NCI-H128 (cell line): ENCODE data around the gene PPP2R2B.

ENCODE experiments used
- DNase-seq: peaks from one replicate; lab custom pipeline; 2025; ENCODE audit not compliant: unreplicated experiment; lab: John Stamatoyannopoulos, UW

PPP2R2B gene

DNA sequence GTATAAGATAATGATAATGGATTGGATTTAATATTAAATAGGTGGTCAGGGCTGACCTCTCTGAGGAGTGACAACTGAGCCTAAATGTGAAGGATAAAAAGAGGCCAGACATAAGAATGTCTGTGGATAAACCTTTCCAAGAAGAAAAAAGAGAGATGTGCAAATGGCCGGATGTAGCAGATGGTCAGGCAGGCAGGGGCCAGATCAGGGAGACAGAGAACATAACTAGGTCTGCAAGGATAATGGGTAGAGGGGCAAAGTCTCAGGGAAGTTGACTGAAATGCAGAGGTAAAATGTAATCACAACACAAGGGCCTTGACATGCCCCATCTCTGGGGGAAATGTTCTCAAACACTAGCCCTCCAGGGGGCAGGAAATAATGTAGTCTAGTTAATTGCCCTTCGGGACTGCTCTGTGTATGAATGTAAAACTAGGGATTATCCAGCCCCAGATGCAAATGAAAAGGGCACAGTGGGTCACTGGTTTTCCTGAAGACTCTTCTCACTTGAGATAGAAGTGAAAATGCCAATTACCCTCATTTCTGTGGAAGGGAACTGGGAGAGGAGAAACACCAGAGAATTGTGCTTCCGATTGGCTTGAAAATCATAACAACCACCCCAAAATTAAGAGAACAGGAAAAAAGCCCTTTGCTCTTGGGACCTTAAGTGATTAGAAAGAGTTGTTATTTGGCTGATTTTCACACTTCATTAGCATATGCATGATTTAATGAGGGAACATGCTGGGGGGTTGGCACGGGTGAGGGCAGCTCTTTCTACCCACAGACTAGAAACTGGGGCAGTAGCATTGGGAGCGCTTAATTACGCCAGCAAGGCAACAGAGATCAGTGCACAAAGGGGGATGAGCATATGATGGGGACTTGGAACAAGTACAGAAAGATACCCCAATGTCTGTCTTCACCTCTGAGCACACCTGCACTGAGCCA is 88.6 kb downstream of the PPP2R2B start:
- DNase-seq = no peak

DNA sequence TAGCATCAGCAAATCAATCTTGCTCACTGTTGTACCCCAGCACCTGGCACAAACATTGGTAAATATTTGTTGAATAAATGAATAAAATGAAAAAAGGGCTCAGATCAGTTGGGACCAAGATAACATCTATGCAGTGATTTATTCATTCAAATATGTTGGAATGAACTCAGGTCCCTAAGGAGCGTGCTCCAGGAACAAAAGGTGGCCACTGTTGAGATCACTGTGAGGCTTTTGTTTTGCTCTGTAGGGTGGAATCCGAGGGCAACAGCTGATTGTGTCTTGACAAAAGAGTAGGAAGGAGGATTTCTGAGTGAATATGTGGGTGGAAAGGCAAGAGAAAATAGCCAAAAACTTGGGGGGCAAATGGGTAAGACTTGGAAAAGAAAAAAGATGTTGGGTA is 89.7 kb downstream of the PPP2R2B start:
- DNase-seq = no peak

- DNase-seq = no peak
Measured at GRCh38 chr5:146785065-146785464, 93.5 kb downstream of the PPP2R2B start.

- DNase-seq = no peak
Measured at GRCh38 chr5:146781157-146781556, 97.4 kb downstream of the PPP2R2B start.

DNA sequence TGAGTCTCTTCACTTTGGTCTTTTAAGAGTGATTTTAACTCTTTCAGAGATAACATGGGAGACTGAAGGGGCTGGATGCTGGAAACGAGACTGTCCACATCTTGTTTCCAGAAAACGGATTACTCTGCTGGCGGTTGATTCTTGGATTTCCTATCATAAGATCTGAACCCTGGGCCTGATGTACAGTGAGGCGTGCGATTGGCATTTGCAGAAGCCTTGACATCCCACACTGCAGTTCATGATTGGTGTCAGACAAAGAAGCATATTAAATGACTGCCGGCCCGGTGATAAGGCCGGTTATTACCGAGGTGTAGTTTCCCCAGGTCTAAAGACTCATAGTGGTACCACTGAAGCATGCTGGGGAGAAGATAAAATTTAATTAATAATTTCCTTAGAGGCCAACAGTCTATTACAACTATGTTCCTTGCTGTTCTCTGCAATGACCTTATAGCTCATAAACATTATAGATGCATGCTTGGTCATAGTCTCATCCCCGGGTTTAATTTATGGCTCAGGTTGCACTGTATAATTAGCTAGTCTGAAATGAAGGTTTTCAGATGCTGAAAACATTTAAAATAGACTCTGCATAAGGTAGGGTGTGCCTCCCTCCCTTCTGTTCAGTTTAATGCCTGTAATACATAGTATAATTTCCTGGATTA is 99.2 kb downstream of the PPP2R2B start:
- DNase-seq = no peak

DNA sequence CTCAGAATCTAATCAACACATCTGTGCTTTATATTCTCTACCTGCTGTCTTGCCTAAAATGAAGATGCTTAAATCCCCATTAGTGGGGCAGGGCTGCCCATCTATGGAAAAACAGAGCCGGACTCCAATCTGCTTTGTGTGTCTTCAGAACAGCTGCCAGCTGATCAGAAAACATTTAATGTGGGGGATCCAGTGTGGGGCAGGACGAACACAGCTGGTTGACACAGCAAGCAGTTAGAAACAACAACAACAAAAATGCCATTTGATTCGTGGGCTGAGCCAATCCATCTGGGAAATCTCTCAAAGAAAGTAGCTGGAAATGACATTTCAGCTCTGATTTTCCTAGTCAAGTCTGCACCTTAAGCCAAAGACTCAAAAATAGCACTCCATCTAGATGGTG is 99.8 kb downstream of the PPP2R2B start:
- no peak for DNase-seq

DNA sequence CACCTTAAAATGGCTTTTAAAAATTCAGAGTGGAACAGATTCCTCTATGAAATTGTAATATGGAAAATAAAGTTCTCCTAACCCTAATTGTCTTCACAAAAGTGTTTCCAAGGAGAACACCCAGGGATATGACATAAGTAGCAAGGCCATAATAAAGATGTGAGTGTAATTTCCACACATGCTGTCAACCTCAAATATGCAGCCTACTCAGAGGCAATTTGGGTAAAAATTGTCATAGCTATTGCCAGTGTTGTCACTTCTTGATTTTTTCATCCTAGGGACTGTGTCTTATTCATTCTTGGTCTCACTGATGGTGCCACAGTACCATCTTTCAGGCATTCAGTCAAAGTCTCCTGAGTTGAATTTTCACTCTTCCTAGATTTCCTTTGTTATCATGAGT is 100.3 kb downstream of the PPP2R2B start:
- DNase-seq = no peak

GRCh38 chr5:146772881-146773466 is 105.6 kb downstream of the PPP2R2B start:
- no peak for DNase-seq

- no peak for DNase-seq
Measured at GRCh38 chr5:146770980-146771379, 107.6 kb downstream of the PPP2R2B start.

GRCh38 chr5:146770546-146770945 is 108.0 kb downstream of the PPP2R2B start:
- DNase-seq = no peak

DNA sequence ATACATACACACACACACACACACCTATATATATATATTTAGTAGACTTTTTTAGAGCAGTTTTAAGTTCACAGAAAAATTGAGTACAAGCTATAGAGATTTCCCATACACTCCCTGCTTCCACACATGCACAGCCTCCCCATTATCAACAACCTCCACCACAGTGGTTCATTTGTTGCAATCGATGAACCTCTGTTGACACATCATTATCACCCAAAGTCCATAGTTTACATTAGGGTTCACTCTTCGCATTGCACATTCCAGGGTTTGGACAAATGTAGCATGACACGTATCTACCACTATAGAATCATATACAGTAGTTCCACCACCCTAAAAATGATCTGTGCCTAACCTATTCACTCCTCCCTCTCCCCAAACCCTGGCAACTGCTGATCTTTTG is 111.0 kb downstream of the PPP2R2B start:
- no peak for DNase-seq

DNA sequence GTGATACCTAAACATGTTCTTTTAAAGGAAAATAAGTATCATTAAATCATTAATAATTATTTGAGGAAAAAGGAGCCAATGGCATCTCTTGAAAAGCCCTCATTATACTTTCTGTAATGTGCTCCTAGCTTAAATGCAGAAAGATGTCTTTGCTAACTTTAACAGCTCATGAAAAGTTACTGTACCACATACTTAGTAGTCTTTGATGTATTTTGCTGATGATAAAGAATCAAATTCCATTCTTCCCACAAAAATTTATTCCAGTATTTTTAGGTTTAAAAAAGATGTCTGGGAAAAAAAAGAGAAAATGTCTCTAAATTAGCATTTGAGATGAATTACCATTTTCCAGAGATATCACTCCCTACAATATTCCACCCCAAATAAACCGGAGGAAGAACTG is 112.5 kb downstream of the PPP2R2B start:
- DNase-seq = no peak

DNA sequence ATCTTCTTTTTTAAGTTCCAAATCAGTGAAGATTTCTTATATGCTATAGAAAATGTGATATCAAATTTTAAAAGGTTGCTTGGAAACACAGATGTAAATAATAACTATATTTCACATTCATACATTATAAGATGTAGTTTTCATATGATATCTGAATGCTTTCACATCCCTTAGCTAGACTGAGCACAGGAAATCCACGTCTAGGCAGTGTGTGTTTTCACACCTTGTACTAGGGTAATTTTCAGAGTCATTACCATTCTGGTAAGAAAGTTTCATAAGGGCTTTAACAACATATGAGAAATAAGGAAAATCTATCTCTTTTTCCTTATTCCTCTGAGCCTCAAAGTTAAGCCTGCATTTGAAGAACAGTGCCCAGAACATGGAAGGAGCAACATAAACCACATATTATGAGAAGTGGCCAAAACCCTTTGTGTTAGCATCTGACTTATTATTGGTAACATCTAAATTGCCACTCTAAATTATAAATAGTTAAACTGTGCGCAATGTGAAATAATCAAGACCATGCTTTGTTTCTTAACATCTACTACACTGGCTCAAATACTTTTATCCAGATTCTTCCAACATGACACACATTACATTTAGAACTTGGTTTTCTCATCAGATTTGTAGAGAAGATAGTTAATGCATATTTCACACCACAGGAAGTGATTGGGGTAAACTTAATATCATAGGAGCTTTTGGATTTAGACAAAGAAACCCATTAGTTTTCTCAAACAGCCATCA is 113.3 kb downstream of the PPP2R2B start:
- no peak for DNase-seq

DNA sequence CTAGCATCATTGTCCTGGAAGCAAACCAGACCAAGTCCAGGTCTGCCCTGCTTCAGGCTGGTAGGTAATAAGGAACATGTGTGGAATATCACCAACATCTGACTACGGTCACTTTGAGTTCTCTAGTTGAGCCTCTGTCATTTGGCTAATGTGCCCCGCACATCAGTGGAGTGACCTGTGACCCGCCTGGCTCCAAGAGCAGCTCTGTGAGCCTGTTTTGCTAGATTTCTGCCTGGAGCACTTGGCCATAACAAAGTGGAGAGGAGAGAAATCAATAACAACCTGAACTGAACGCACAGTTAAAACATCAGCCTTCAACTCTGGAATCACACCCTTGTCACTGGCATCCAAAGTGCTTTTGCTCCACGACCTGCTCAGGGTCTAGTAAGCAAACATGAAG is 115.7 kb downstream of the PPP2R2B start:
- no peak for DNase-seq

GRCh38 chr5:146761811-146762210 is 116.7 kb downstream of the PPP2R2B start:
- no peak for DNase-seq

DNA sequence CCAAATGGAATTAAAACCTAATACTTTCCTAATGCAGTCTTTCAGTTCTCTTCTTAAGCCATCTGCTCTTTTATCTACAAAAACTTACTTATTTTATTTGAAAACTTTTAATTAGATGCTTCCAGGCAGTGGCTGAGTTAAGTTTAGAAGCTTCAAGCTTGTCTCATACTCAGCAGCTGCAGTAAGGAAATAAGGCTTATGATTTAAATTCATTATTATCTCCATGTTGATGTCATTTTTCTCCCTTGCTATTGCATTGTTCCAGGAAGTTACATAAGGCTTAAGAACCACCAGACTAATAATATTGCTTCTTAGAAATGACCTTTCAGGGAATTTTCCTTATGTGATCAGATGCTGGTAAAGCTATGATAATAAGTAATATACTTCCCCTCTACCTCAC is 119.6 kb downstream of the PPP2R2B start:
- DNase-seq = no peak

DNA sequence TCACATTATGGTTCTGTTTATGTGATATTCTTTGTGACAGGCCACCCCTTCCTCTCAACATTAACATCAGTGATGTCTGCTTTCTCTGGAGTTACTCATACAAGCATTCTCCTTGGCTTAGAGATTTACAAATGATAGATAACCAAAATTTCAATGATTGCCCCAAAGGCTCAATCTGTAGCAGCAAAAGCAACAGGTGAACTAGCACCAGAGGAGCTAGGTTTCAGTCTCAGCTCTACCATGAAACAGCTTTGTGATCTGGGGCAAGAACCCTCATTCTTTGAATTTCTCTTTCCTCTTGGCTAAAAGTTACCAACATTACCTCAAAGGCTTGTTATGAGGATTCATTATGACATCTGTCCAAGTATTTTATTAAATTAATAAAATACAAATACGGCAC is 120.5 kb downstream of the PPP2R2B start:
- no peak for DNase-seq

GRCh38 chr5:146756546-146756945 is 122.0 kb downstream of the PPP2R2B start:
- no peak for DNase-seq

GRCh38 chr5:146755793-146756192 is 122.8 kb downstream of the PPP2R2B start:
- no peak for DNase-seq

DNA sequence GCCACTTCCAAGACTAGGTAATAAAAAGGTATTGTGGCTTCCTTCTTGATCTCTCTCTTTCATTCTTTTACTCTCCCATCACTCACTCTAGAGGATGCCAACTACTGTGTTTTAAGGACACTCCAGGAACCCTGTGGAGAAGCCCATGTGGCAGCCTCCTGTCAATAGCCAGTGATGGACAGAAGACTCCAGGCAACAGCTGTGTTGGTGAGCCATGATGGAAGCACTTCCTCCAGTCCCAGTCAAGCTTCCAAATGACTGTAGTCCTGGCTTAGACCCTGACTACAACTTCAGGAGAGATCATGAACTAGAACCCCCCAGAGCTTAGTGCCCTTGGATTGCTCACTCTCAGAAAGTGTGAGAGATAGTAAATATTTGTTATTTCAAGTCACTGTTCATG is 123.9 kb downstream of the PPP2R2B start:
- DNase-seq = no peak

- DNase-seq = no peak
Measured at GRCh38 chr5:146753641-146754040, 124.9 kb downstream of the PPP2R2B start.
